Measurements from ENCODE around the gene FTCD. TPM values are rescaled to one million over a fixed set of nuclear protein-coding genes. Genes with fewer than 3 reads are reported as not detected.

Gene FTCD
- total RNA-seq, 1 experiment from 2014 or later: 6.7 TPM

- no peaks in the 10 kb centered on the region for H3K9me3 ChIP-seq (ENCODE audit: control insufficient read depth, low read depth, low read length)
- no peak overlapping the region for H2AFZ ChIP-seq (ENCODE audit: low read length)
- no peak overlapping the region for H3K56ac ChIP-seq (ENCODE audit: insufficient read length, low read depth, low read length)
- DNase-seq: peak; percentile 16
- no peak overlapping the region for H4K8ac ChIP-seq (replicated peaks; ENCODE audit: insufficient read length, low read depth, low read length)
- no peak overlapping the region for H2BK120ac ChIP-seq (ENCODE audit: low read depth, low read length, poor library complexity, severe bottlenecking)
- no peaks in the 10 kb centered on the region; the same call in 1 of the 2 replicates for H3K4me1 ChIP-seq (ENCODE audit: insufficient read depth, low read length)
- Mint-ChIP-seq H3K27me3 (ENCODE audit: low read depth) (no peaks in the 10 kb centered on the region), H3K9me3 (peaks cover 15 to 27% of the 10 kb centered on the region in 2 experiments), H3K27ac (0 out of 7 replicates have a peak overlapping the region, but pooled peaks of 1 of the 3 experiments have one; percentile 34), H3K4me3 (no peak overlapping the region), H3K4me1 (no peaks in the 10 kb centered on the region; a peak in 1 of 4 replicates), H3K36me3 (ENCODE audit: insufficient read depth in 1 of 3, low read depth in 3 of 3) (peaks cover 19 to 29% (median 20%) of the 10 kb centered on the region in 3 experiments)
- H4K20me1 ChIP-seq (ENCODE audit: control insufficient read depth, insufficient read depth, insufficient read length): no peaks in the 10 kb centered on the region
- no peaks in the 10 kb centered on the region for H3K23me2 ChIP-seq (ENCODE audit: insufficient read length, low read depth, low read length, poor library complexity, severe bottlenecking)
- H2BK5ac ChIP-seq (ENCODE audit: insufficient read length, low read length): no peak overlapping the region
- no peak overlapping the region for H4K91ac ChIP-seq (ENCODE audit: insufficient read length, low read depth, low read length)
- TF ChIP-seq CTCF (conservative IDR thresholded peaks at IDR 0.05): no peak
- H3K23ac ChIP-seq (ENCODE audit: insufficient read length, low read depth, low read length): no peak overlapping the region
- no peak overlapping the region for H2BK20ac ChIP-seq (ENCODE audit: low read depth, low read length, poor library complexity, severe bottlenecking)
- no peaks in the 10 kb centered on the region for H3K27me3 ChIP-seq (ENCODE audit: insufficient read depth, low read length)
- no peaks in the 10 kb centered on the region for H3K79me1 ChIP-seq (ENCODE audit: insufficient read depth, low read depth, low read length, poor library complexity, severe bottlenecking)
- no peak overlapping the region for H2BK15ac ChIP-seq (ENCODE audit: low read depth, low read length)
- no peak overlapping the region for H3T11ph ChIP-seq (ENCODE audit: low read length)
- no peak overlapping the region for H3K18ac ChIP-seq (ENCODE audit: insufficient read length, low read depth, low read length)
- no peak overlapping the region for H3K4ac ChIP-seq (ENCODE audit: low read depth, low read length)
- no peak overlapping the region for H3K14ac ChIP-seq (ENCODE audit: insufficient read depth, low read length)
- H4K5ac ChIP-seq (ENCODE audit: insufficient read length, low read depth, low read length): no peak overlapping the region
- WGBS (ENCODE audit: extremely low coverage, insufficient read length, low lambda C conversion rate): no CpG with 5 or more reads among the region's 15 CpGs
- no peak overlapping the region for H3K4me2 ChIP-seq (ENCODE audit: insufficient read depth, insufficient read length, low read length)
- H3K9ac ChIP-seq (ENCODE audit: extremely low read depth, insufficient read length, low read length): no peak overlapping the region
- H2BK12ac ChIP-seq (ENCODE audit: insufficient read length, low read depth, low read length): no peak overlapping the region
- H3K27ac ChIP-seq (ENCODE audit: insufficient read length, low read depth, low read length): no peak overlapping the region
- H3K79me2 ChIP-seq (ENCODE audit: insufficient read depth, low read length): no peaks in the 10 kb centered on the region
- H2AK5ac ChIP-seq (ENCODE audit: insufficient read length, low read length): no peak overlapping the region
Measured at GRCh38 chr21:46157987-46158451, 2.6 kb upstream of the FTCD start.
